ENCODE data around the gene APOA4. TPM values are rescaled to one million over a fixed set of nuclear protein-coding genes. Genes with fewer than 3 reads are reported as not detected.

APOA4 gene
- total and polyA plus RNA-seq, 2 of the 13 experiments (the other 11 are each of a cell fraction or from before 2014, with no cell fraction given) = 3.8 to 7.2 TPM

- TF ChIP-seq ZNF569 (CRISPR knock-in tag; IDR thresholded peaks at IDR 0.05; ENCODE audit: borderline replicate concordance) = no peak
- 0 out of 2 replicates have a peak, but pooled peaks have one; percentile 19 for TF ChIP-seq ZNF816 (CRISPR knock-in tag; IDR thresholded peaks at IDR 0.05; ENCODE audit: borderline replicate concordance)
- TF ChIP-seq ZNF740 (CRISPR knock-in tag; IDR thresholded peaks at IDR 0.05) = no peak
- TF ChIP-seq POGZ (CRISPR knock-in tag; IDR thresholded peaks at IDR 0.05) = peak; percentile 67
- TF ChIP-seq GLMP (CRISPR knock-in tag; IDR thresholded peaks at IDR 0.05; ENCODE audit: borderline replicate concordance) = no peak
- TF ChIP-seq ZNF101 (CRISPR knock-in tag; IDR thresholded peaks at IDR 0.05; ENCODE audit: borderline replicate concordance, low read depth) = no peak
- TF ChIP-seq ZKSCAN1 (IDR thresholded peaks at IDR 0.05; ENCODE audit: low read length) = no peak
- no peak for TF ChIP-seq SMARCE1 (IDR thresholded peaks at IDR 0.05; ENCODE audit: borderline replicate concordance)
- no peak for TF ChIP-seq USF2 (IDR thresholded peaks at IDR 0.05; ENCODE audit: low read depth, low read length)
- TF ChIP-seq USF2 (CRISPR knock-in tag; IDR thresholded peaks at IDR 0.05; ENCODE audit: borderline replicate concordance) = 0 out of 2 replicates have a peak, but pooled peaks have one; percentile 10
- no peak for TF ChIP-seq LBX2 (CRISPR knock-in tag; IDR thresholded peaks at IDR 0.05; ENCODE audit: borderline replicate concordance)
- peak; percentile 33; the same call in 1 of the 2 replicates for TF ChIP-seq ARID4A (CRISPR knock-in tag; IDR thresholded peaks at IDR 0.05; ENCODE audit: borderline replicate concordance)
- TF ChIP-seq PATZ1 (CRISPR knock-in tag; IDR thresholded peaks at IDR 0.05) = peak; percentile 100
- no peak for TF ChIP-seq SYNCRIP (IDR thresholded peaks at IDR 0.05; ENCODE audit: insufficient read depth, low read depth, low read length)
Measured at GRCh38 chr11:116828632-116829524, 5.8 kb upstream of the APOA4 start (continued).

All from HepG2 (cell line).